ENCODE results near the gene CD274. TPM values are rescaled to one million over a fixed set of nuclear protein-coding genes. Genes with fewer than 3 reads are reported as not detected.
"Not testable (repeated sequence)": the region's sequence is repeated elsewhere in the genome, so short reads cannot be mapped to it uniquely, and the experiment has no call there.

Gene CD274
- total RNA-seq, 1 donor from 2014 or later = 2.2 TPM

DNA sequence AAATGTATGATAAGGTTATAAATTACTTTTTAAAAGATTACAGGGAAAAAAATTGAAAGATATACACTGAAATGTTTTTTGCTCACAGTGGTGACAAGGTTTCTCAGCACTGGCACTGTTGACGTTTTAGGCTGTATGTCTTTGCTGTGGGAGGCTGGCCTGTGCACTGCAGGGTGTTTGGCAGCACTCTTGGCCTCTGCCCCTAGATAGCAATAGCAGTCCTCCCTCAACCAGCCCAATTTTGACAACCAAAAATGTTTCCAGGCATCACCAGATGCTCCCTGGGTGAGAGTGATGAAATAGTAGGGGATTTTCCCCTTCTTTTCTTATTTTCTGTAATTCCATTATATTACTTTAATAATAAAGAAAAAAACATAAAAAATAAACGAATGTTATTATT is 3.3 kb downstream of the CD274 start:
- Histone ChIP-seq H3K36me3 (no peaks in the 10 kb centered on the region), H3K4me1 (peaks cover 20% of the 10 kb centered on the region), H3K27me3 (no peaks in the 10 kb centered on the region), H3K9me3 (no peaks in the 10 kb centered on the region), H3K4me3 (no peak overlapping the region), H3K27ac (no peak overlapping the region)
- intact Hi-C loops (cut with DNase I) = no loop called here
- no peak for DNase-seq (ENCODE audit: extremely low spot score in 2 of 2)
- no peak for TF ChIP-seq POLR2AphosphoS5 (IDR thresholded peaks at IDR 0.05; ENCODE audit: insufficient read depth in 1 of 2, low read depth in 1 of 2)
- TF ChIP-seq, protein P1, sequence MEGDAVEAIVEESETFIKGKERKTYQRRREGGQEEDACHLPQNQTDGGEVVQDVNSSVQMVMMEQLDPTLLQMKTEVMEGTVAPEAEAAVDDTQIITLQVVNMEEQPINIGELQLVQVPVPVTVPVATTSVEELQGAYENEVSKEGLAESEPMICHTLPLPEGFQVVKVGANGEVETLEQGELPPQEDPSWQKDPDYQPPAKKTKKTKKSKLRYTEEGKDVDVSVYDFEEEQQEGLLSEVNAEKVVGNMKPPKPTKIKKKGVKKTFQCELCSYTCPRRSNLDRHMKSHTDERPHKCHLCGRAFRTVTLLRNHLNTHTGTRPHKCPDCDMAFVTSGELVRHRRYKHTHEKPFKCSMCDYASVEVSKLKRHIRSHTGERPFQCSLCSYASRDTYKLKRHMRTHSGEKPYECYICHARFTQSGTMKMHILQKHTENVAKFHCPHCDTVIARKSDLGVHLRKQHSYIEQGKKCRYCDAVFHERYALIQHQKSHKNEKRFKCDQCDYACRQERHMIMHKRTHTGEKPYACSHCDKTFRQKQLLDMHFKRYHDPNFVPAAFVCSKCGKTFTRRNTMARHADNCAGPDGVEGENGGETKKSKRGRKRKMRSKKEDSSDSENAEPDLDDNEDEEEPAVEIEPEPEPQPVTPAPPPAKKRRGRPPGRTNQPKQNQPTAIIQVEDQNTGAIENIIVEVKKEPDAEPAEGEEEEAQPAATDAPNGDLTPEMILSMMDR (IDR thresholded peaks at IDR 0.05) = no peak
- TF ChIP-seq POLR2A (IDR thresholded peaks at IDR 0.05) = no peak

DNA sequence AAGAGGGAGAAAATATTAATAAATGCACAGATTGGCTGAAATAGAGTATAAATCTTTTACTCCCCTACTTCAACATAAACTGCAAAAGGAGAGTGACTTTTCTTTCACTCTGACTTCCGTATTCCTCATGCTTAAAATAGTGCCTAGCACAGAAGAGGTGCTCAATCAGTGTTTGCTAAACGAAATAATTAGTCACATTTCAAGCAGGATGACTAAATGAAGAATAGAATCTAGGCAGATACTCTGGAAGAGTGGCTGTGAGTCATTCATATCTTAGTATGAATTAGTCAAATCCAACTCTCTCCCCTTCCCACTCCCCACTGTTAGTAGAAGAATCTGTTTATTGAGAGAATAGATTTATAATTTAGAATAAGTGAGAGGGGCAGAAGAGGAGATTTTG is 4.8 kb downstream of the CD274 start:
- TF ChIP-seq POLR2AphosphoS5 (IDR thresholded peaks at IDR 0.05; ENCODE audit: insufficient read depth in 1 of 2, low read depth in 1 of 2) (no peak), POLR2A (IDR thresholded peaks at IDR 0.05) (no peak)
- TF ChIP-seq, protein P1 (IDR thresholded peaks at IDR 0.05) = no peak
- H3K4me3 ChIP-seq = no peak overlapping the region
- H3K27me3 ChIP-seq = no peaks in the 10 kb centered on the region
- H3K27ac ChIP-seq = no peak overlapping the region
- H3K9me3 ChIP-seq = no peaks in the 10 kb centered on the region
- DNase-seq (ENCODE audit: extremely low spot score in 2 of 2) = no peak
- H3K36me3 ChIP-seq = no peaks in the 10 kb centered on the region
- H3K4me1 ChIP-seq = peaks cover 11% of the 10 kb centered on the region
- intact Hi-C loops (cut with DNase I) = no loop called here

DNA sequence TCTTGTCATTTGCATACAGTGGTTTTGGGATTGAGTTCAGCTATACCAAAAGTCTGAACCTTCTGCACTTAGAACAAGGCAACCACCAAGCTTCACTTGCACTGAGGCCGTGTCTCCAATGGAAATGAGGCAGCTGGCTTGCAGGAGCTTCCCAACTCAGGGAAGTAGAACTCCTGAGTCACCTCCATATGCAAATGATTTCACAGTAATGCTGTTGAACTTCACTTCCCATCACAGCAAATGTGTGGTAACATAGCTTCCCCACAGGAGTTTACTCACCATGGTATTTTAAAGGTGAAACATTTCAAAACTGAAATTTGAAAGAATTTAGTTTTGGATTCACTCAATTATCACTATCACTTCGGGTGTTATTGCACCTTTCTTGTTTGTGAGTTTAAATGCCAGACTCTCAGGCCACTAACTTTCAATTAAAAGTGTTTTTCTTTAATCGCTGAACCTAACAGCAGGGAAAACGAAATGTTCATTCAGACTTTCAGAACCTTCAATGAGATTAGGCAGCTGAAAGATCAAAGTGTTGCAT is 9.0 kb downstream of the CD274 start:
- Histone ChIP-seq H3K36me3 (peaks cover 4 to 6% of the 10 kb centered on the region in 2 donors), H3K9me3 (no peaks in the 10 kb centered on the region), H3K27ac (no peak overlapping the region), H3K4me3 (no peak overlapping the region), H3K4me1 (no peaks in the 10 kb centered on the region), H3K27me3 (no peaks in the 10 kb centered on the region)
- TF ChIP-seq, protein P1 (IDR thresholded peaks at IDR 0.05) = no peak
- TF ChIP-seq POLR2A (IDR thresholded peaks at IDR 0.05) (no peak), POLR2AphosphoS5 (IDR thresholded peaks at IDR 0.05; ENCODE audit: insufficient read depth in 1 of 2, low read depth in 1 of 2) (no peak)
- DNase-seq (ENCODE audit: extremely low spot score in 2 of 2) = no peak
- intact Hi-C loops (cut with DNase I) = no loop called here

DNA sequence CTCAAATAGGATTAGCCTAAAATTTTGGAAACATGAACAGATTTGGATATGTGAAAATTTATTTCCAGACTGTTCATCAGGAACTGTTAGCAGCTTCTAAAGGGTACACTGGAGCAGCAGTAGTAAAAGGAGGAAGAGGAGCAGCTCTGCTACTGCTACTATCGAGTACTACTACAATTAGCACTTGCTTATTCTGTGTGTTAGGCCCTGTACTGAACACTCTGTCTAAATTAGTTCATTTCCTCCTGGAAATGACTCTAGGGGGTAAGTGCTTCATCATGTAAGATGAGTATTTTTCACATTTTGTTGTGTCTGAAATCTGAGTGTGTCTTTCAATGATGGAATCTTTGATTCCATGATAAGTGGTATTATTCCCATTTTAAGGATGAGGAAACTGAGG is 9.8 kb downstream of the CD274 start:
- Histone ChIP-seq H3K9me3 (no peaks in the 10 kb centered on the region), H3K27me3 (no peaks in the 10 kb centered on the region), H3K4me3 (no peak overlapping the region), H3K27ac (no peak overlapping the region), H3K4me1 (no peaks in the 10 kb centered on the region), H3K36me3 (peaks cover 4 to 6% of the 10 kb centered on the region in 2 donors)
- TF ChIP-seq, protein P1 (IDR thresholded peaks at IDR 0.05) = no peak
- TF ChIP-seq POLR2AphosphoS5 (IDR thresholded peaks at IDR 0.05; ENCODE audit: insufficient read depth in 1 of 2, low read depth in 1 of 2) = no peak
- TF ChIP-seq POLR2A (IDR thresholded peaks at IDR 0.05) = no peak
- intact Hi-C loops (cut with DNase I) = no loop called here
- DNase-seq (ENCODE audit: extremely low spot score in 2 of 2) = no peak

DNA sequence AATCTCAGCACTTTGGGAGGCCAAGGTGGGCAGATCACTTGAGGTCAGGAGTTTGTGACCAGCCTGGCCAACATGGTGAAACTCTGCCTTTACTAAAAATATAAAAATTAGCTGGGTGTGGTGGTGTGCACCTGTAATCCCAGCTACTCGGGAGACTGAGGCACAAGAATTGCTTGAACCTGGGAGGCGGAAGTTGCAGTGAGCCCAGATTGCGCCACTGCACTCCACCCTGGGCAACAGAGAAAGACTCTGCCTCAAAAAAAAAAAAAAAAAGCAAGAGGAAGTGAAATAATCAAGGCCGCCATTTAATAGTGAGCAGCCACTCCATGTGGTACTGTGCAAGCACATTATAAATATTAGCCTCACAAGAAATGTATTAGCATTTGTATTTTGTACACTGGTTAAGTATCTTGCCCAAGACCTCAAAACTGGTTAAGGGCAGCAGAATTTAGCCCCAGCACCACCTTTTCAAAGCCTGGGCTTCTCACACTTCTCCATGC is 14.5 kb downstream of the CD274 start:
- H3K27ac ChIP-seq; intact Hi-C loops (cut with DNase I); H3K9me3 ChIP-seq; H3K4me3 ChIP-seq; H3K27me3 ChIP-seq; DNase-seq (ENCODE audit: extremely low spot score in 2 of 2); H3K4me1 ChIP-seq; H3K36me3 ChIP-seq: not testable (repeated sequence)

Measured in vagina (tissue), 2 donors.